Esophagus muscularis mucosa (tissue), 4 donors: ENCODE results near the gene FBH1.

ENCODE experiments used
- EP300 ChIP-seq: sonication (generic); formaldehyde crosslinking; IDR thresholded peaks from one replicate; pipeline ENCODE4 v1.6.1; 2017; ENCODE audit warnings: antibody characterized with exemption
- POLR2A ChIP-seq: fragments of 450-650 bp; IDR thresholded peaks from one replicate; pipeline ENCODE4 v1.6.1; 2017; ENCODE audit warnings: antibody characterized with exemption, moderate library complexity, mild to moderate bottlenecking, low read depth
- POLR2AphosphoS5 ChIP-seq, 2 donors: sonication (generic); formaldehyde crosslinking; IDR thresholded peaks; one replicate each; pipeline ENCODE4 v1.6.1; 2017; ENCODE audit warnings: antibody characterized with exemption in 2 of 2
- TF ChIP-seq, protein P1 (sequence below), 3 experiments: fragments of 200-600 bp in 2 of 3; fragments of 450-650 bp in 1 of 3; sonication (generic) in 2 of 3; IDR thresholded peaks; one replicate each; pipeline ENCODE4 v1.5.1; 2017 to 2019; ENCODE audit warnings: antibody characterized with exemption in 3 of 3, mild to moderate bottlenecking in 2 of 3, moderate library complexity in 1 of 3

DNA sequence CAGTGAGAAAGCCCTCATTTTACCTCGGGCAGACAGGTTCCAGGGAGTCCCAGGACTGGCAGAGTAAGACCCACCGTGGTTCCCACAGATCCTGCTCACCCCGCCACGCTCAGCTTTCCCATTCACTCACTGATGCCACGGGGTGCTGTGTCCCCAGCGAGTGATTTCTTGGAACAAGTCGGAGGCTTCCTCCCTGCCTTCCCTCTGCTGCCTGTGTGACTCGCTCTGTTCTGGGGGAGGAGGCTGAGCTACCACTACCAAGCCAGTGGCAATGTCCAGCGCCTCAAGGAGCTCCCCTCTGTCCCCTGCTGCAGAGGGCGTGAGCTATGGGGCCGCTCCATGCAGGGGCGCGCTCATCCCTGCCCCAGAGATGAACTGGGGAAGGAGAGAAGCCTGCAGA lies 74.7 kb downstream of the FBH1 start:
- TF ChIP-seq, protein P1, sequence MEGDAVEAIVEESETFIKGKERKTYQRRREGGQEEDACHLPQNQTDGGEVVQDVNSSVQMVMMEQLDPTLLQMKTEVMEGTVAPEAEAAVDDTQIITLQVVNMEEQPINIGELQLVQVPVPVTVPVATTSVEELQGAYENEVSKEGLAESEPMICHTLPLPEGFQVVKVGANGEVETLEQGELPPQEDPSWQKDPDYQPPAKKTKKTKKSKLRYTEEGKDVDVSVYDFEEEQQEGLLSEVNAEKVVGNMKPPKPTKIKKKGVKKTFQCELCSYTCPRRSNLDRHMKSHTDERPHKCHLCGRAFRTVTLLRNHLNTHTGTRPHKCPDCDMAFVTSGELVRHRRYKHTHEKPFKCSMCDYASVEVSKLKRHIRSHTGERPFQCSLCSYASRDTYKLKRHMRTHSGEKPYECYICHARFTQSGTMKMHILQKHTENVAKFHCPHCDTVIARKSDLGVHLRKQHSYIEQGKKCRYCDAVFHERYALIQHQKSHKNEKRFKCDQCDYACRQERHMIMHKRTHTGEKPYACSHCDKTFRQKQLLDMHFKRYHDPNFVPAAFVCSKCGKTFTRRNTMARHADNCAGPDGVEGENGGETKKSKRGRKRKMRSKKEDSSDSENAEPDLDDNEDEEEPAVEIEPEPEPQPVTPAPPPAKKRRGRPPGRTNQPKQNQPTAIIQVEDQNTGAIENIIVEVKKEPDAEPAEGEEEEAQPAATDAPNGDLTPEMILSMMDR (IDR thresholded peaks at IDR 0.05) = no peak
- no peak for TF ChIP-seq POLR2AphosphoS5 (IDR thresholded peaks at IDR 0.05)
- TF ChIP-seq POLR2A = no peak
- TF ChIP-seq EP300 = no peak
